IPS-18a (cell line): ENCODE data around the gene CD34.
"Not testable (repeated sequence)": the region's sequence is repeated elsewhere in the genome, so short reads cannot be mapped to it uniquely, and the experiment has no call there.

Experiments
- H3K27ac ChIP-seq: one replicate; pipeline ENCODE4 v1.5.1; 2013; ENCODE audit warnings: low read length
- H3K27me3 ChIP-seq: one replicate; pipeline ENCODE4 v1.6.1; 2013; ENCODE audit warnings: mild to moderate bottlenecking, low read length; ENCODE audit not compliant: control insufficient read depth, insufficient read depth
- H3K36me3 ChIP-seq: one replicate; pipeline ENCODE4 v1.6.1; 2013; ENCODE audit warnings: low read depth, low read length; ENCODE audit not compliant: control insufficient read depth
- H3K4me1 ChIP-seq: one replicate; pipeline ENCODE4 v1.6.1; 2013; ENCODE audit warnings: low read depth, low read length; ENCODE audit not compliant: control insufficient read depth
- H3K4me3 ChIP-seq: one replicate; pipeline ENCODE4 v1.5.1; 2013; ENCODE audit warnings: low read length
- H3K9ac ChIP-seq: one replicate; pipeline ENCODE4 v1.6.1; 2013; ENCODE audit warnings: mild to moderate bottlenecking, low read length, moderate library complexity
- H3K9me3 ChIP-seq: one replicate; pipeline ENCODE4 v1.6.1; 2013; ENCODE audit warnings: low read depth, low read length; ENCODE audit not compliant: control insufficient read depth

Gene CD34

GRCh38 chr1:207884266-207885029 lies 26.5 kb downstream of the CD34 start:
- no peaks in the 10 kb centered on the region for H3K4me1 ChIP-seq
- H3K9ac ChIP-seq = no peak overlapping the region
- no peaks in the 10 kb centered on the region for H3K9me3 ChIP-seq
- no peaks in the 10 kb centered on the region for H3K36me3 ChIP-seq
- no peak overlapping the region for H3K4me3 ChIP-seq
- no peak overlapping the region for H3K27ac ChIP-seq
- no peaks in the 10 kb centered on the region for H3K27me3 ChIP-seq

- H3K36me3 ChIP-seq = no peaks in the 10 kb centered on the region
- H3K4me3 ChIP-seq = no peak overlapping the region
- no peak overlapping the region for H3K27ac ChIP-seq
- no peaks in the 10 kb centered on the region for H3K27me3 ChIP-seq
- no peak overlapping the region for H3K9ac ChIP-seq
- H3K4me1 ChIP-seq = no peaks in the 10 kb centered on the region
- no peaks in the 10 kb centered on the region for H3K9me3 ChIP-seq
Measured at GRCh38 chr1:207883660-207884250, 27.2 kb downstream of the CD34 start.

GRCh38 chr1:207883104-207883651 lies 27.7 kb downstream of the CD34 start:
- no peak overlapping the region for H3K27ac ChIP-seq
- H3K27me3 ChIP-seq = no peaks in the 10 kb centered on the region
- H3K9me3 ChIP-seq = no peaks in the 10 kb centered on the region
- H3K4me1 ChIP-seq = no peaks in the 10 kb centered on the region
- H3K9ac ChIP-seq = no peak overlapping the region
- no peak overlapping the region for H3K4me3 ChIP-seq
- H3K36me3 ChIP-seq = no peaks in the 10 kb centered on the region

GRCh38 chr1:207882692-207883091 lies 28.2 kb downstream of the CD34 start:
- Histone ChIP-seq H3K9me3 (no peaks in the 10 kb centered on the region), H3K27me3 (no peaks in the 10 kb centered on the region), H3K4me3 (no peak overlapping the region), H3K36me3 (no peaks in the 10 kb centered on the region), H3K27ac (no peak overlapping the region), H3K4me1 (no peaks in the 10 kb centered on the region), H3K9ac (no peak overlapping the region)

GRCh38 chr1:207878939-207879338 lies 32.0 kb downstream of the CD34 start:
- Histone ChIP-seq H3K9ac (no peak overlapping the region), H3K27me3 (no peaks in the 10 kb centered on the region)

GRCh38 chr1:207877914-207878313 lies 33.0 kb downstream of the CD34 start:
- H3K9me3 ChIP-seq, H3K27me3 ChIP-seq, H3K4me1 ChIP-seq, H3K27ac ChIP-seq, H3K36me3 ChIP-seq, H3K4me3 ChIP-seq, H3K9ac ChIP-seq: not testable (repeated sequence)

More at GRCh38 chr1:207878939-207879338, 32.0 kb downstream of the CD34 start:
- Histone ChIP-seq H3K4me1 (no peaks in the 10 kb centered on the region), H3K36me3 (no peaks in the 10 kb centered on the region), H3K9me3 (no peaks in the 10 kb centered on the region), H3K4me3 (no peak overlapping the region), H3K27ac (no peak overlapping the region)

- H3K36me3 ChIP-seq = no peaks in the 10 kb centered on the region
- no peaks in the 10 kb centered on the region for H3K4me1 ChIP-seq
- H3K27ac ChIP-seq = no peak overlapping the region
- H3K4me3 ChIP-seq = no peak overlapping the region
- no peak overlapping the region for H3K9ac ChIP-seq
- H3K27me3 ChIP-seq = no peaks in the 10 kb centered on the region
- H3K9me3 ChIP-seq = no peaks in the 10 kb centered on the region
Measured at GRCh38 chr1:207876131-207876530, 34.8 kb downstream of the CD34 start.

GRCh38 chr1:207875532-207875931 lies 35.4 kb downstream of the CD34 start:
- no peaks in the 10 kb centered on the region for H3K4me1 ChIP-seq
- H3K27me3 ChIP-seq = peaks cover 5% of the 10 kb centered on the region
- H3K36me3 ChIP-seq = no peaks in the 10 kb centered on the region
- no peaks in the 10 kb centered on the region for H3K9me3 ChIP-seq
- H3K27ac ChIP-seq = no peak overlapping the region
- H3K9ac ChIP-seq = no peak overlapping the region
- no peak overlapping the region for H3K4me3 ChIP-seq

- Histone ChIP-seq H3K4me3 (no peak overlapping the region), H3K36me3 (no peaks in the 10 kb centered on the region), H3K27me3 (peaks cover 22% of the 10 kb centered on the region), H3K27ac (no peak overlapping the region), H3K9ac (no peak overlapping the region), H3K9me3 (no peaks in the 10 kb centered on the region), H3K4me1 (no peaks in the 10 kb centered on the region)
Measured at GRCh38 chr1:207873055-207873890, 37.7 kb downstream of the CD34 start.

- no peak overlapping the region for H3K27ac ChIP-seq
Measured at GRCh38 chr1:207872621-207873020, 38.3 kb downstream of the CD34 start.

GRCh38 chr1:207871117-207871649 lies 39.7 kb downstream of the CD34 start:
- Histone ChIP-seq H3K27me3 (peaks cover 25% of the 10 kb centered on the region), H3K36me3 (no peaks in the 10 kb centered on the region), H3K9ac (no peak overlapping the region), H3K4me3 (no peak overlapping the region), H3K4me1 (no peaks in the 10 kb centered on the region), H3K27ac (no peak overlapping the region), H3K9me3 (no peaks in the 10 kb centered on the region)

More at GRCh38 chr1:207872621-207873020, 38.3 kb downstream of the CD34 start:
- Histone ChIP-seq H3K27me3 (peaks cover 25% of the 10 kb centered on the region), H3K36me3 (no peaks in the 10 kb centered on the region), H3K4me1 (no peaks in the 10 kb centered on the region), H3K9ac (no peak overlapping the region), H3K4me3 (no peak overlapping the region), H3K9me3 (no peaks in the 10 kb centered on the region)
